Peyer's patch (tissue), 4 donors: ENCODE measurements around the gene DUSP28. TPM values are rescaled to one million over a fixed set of nuclear protein-coding genes. Genes with fewer than 3 reads are reported as not detected.

Source experiments
- DNase-seq, 3 donors: peaks; one replicate each; pipeline ENCODE4 v3.0.0-alpha.2; 2017 to 2019
- H3K27ac ChIP-seq, 4 donors: fragments of 200-600 bp; sonication (generic); one replicate each; pipeline ENCODE4 v1.5.1; 2016 to 2019
- H3K27me3 ChIP-seq, 2 donors: fragments of 200-600 bp; sonication (generic); one replicate each; pipeline ENCODE4 v1.5.1; 2019
- H3K36me3 ChIP-seq, 3 donors: fragments of 200-600 bp; sonication (generic); one replicate each; pipeline ENCODE4 v1.5.1; 2016 to 2019
- H3K4me1 ChIP-seq, 4 donors: fragments of 200-600 bp; sonication (generic); one replicate each; pipeline ENCODE4 v1.5.1; 2016 to 2019
- H3K4me3 ChIP-seq, 4 donors: fragments of 200-600 bp; sonication (generic); 1 replicate in 3 of 4; 2 replicates in 1 of 4; pipeline ENCODE4 v1.5.1; 2016 to 2019; ENCODE audit warnings: mild to moderate bottlenecking in 1 of 4
- H3K9me3 ChIP-seq, 4 donors: fragments of 200-600 bp; sonication (generic); one replicate each; pipeline ENCODE4 v1.5.1; 2016 to 2019; ENCODE audit warnings: mild to moderate bottlenecking in 1 of 4
- POLR2A ChIP-seq, 2 donors: fragments of 450-650 bp; IDR thresholded peaks; one replicate each; pipeline ENCODE4 v1.5.1; 2017; ENCODE audit warnings: antibody characterized with exemption in 2 of 2, mild to moderate bottlenecking in 2 of 2, moderate library complexity in 2 of 2
- total RNA-seq, 4 donors: library from RNA; depleted of rRNA; stranded (reverse); fragments of >200 nt; gene quantifications; one replicate each; pipeline ENCODE4 v1.1.0, GENCODE V29; 2016
- TF ChIP-seq, protein P1 (sequence below), 6 experiments: fragments of 450-650 bp in 4 of 6; fragments of 200-600 bp in 2 of 6; sonication (generic) in 1 of 6; IDR thresholded peaks; one replicate each; pipeline ENCODE4 v1.5.1; 2017 to 2019; ENCODE audit warnings: antibody characterized with exemption in 6 of 6, mild to moderate bottlenecking in 3 of 6, moderate library complexity in 1 of 6

DUSP28 gene
- total RNA-seq, 4 donors from 2014 or later = 4.2 to 10.1 (median 7.1) TPM

DNA sequence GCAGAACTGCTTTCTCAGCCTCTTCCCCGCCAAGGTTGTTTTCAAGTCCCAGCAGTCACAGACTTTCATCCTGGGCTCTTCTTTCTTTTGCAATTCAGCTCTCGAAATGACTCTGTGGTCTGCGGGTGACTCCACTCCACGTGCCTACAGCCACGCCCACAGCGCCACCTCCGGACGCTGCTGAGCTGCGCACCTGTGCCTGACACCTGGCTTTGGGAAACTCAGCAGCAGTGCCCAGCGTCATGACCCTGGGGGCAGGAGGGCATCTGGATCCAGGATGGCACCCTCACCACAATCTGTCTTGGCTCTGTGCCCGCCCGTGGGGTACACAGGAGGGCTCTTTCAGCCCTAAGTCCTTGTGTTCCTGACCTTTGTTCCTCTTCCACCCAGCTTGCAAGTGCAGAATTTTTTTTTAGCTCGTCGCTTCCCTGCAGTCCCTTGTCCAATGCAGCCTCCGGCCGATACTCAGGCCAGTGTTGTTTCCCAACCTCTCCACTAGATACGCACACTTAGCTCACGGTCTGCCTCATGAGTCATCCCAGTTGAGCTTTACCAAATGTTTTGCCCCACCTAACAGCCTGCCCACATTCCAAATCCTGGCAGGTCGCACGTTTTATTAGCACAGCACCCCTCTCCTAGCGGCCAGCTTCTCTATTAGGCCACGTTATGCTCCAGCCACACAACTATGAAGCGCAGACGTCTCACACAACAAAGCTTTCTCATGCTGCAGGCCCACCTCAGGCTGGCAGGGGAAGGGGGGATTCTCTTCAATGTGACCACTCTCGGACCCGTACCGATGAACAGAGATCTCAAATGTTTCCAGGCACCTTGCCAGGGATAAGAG lies 19.8 kb downstream of the DUSP28 start:
- Histone ChIP-seq H3K4me1 (peaks cover under 1 to 24% (median 6%) of the 10 kb centered on the region in 4 donors), H3K4me3 (no peak overlapping the region), H3K27ac (peak overlapping the region; percentile 34 to 59 (median 46)), H3K9me3 (no peaks in the 10 kb centered on the region), H3K36me3 (peaks cover 0 to 36% (median 0%) of the 10 kb centered on the region in 3 donors), H3K27me3 (no peaks in the 10 kb centered on the region)
- peak; percentile 78 to 91 (median 88) for DNase-seq
- no peak for TF ChIP-seq POLR2A (IDR thresholded peaks at IDR 0.05)
- TF ChIP-seq, protein P1, sequence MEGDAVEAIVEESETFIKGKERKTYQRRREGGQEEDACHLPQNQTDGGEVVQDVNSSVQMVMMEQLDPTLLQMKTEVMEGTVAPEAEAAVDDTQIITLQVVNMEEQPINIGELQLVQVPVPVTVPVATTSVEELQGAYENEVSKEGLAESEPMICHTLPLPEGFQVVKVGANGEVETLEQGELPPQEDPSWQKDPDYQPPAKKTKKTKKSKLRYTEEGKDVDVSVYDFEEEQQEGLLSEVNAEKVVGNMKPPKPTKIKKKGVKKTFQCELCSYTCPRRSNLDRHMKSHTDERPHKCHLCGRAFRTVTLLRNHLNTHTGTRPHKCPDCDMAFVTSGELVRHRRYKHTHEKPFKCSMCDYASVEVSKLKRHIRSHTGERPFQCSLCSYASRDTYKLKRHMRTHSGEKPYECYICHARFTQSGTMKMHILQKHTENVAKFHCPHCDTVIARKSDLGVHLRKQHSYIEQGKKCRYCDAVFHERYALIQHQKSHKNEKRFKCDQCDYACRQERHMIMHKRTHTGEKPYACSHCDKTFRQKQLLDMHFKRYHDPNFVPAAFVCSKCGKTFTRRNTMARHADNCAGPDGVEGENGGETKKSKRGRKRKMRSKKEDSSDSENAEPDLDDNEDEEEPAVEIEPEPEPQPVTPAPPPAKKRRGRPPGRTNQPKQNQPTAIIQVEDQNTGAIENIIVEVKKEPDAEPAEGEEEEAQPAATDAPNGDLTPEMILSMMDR (IDR thresholded peaks at IDR 0.05) = peak; percentile 55 to 76 (median 64)

DNA sequence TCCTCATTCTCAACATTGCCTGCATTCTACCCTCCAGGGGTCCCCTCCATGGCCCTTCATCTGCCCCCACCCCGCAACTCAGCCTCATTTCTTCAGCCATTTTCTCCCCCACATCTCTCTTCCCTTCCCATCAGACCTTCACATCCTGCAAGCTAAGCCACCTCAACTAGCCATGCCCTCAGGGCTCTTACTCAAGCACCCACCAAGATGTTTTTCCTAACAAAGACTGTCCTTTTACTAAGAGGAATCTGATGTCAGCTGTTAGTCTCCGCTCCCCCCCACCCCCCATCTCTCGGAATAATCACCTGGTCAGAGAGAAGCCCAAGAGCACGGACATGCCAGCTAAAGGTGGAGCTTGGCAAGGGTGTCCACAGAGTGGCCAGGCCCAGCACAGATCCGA lies 21.7 kb downstream of the DUSP28 start:
- Histone ChIP-seq H3K36me3 (peaks cover 0 to 17% (median 0%) of the 10 kb centered on the region in 3 donors), H3K4me1 (peaks cover 7 to 32% (median 12%) of the 10 kb centered on the region in 4 donors), H3K27ac (no peak overlapping the region), H3K9me3 (no peaks in the 10 kb centered on the region), H3K27me3 (no peaks in the 10 kb centered on the region), H3K4me3 (no peak overlapping the region)
- no peak for TF ChIP-seq POLR2A (IDR thresholded peaks at IDR 0.05)
- TF ChIP-seq, protein P1 (IDR thresholded peaks at IDR 0.05) = no peak
- no peak for DNase-seq

DNA sequence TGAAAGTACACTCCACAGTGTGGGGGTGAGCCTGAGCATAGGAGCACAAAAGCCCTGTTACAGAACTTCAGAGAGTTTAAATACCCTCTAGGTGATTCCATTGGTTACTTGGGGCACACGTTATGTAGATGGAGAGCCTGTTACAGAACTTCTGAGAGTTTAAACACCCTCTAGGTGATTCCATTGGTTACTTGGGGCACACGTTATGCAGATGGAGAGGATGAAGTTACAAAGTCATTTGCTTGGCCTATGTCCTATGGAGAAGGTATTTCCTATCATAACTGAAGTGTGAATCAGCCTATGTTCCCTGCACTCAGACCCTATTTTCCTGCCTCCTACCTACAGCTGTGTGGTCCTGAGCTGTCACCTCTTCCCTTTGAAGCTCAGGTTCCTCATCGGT lies 22.6 kb downstream of the DUSP28 start:
- no peak for DNase-seq
- no peak overlapping the region for H3K4me3 ChIP-seq
- TF ChIP-seq, protein P1 (IDR thresholded peaks at IDR 0.05) = no peak
- TF ChIP-seq POLR2A (IDR thresholded peaks at IDR 0.05) = no peak
- peaks cover 0 to 8% (median 0%) of the 10 kb centered on the region in 3 donors for H3K36me3 ChIP-seq
- peaks cover 14 to 38% (median 17%) of the 10 kb centered on the region in 4 donors for H3K4me1 ChIP-seq
- H3K27me3 ChIP-seq = no peaks in the 10 kb centered on the region
- no peaks in the 10 kb centered on the region for H3K9me3 ChIP-seq
- no peak overlapping the region for H3K27ac ChIP-seq

DNA sequence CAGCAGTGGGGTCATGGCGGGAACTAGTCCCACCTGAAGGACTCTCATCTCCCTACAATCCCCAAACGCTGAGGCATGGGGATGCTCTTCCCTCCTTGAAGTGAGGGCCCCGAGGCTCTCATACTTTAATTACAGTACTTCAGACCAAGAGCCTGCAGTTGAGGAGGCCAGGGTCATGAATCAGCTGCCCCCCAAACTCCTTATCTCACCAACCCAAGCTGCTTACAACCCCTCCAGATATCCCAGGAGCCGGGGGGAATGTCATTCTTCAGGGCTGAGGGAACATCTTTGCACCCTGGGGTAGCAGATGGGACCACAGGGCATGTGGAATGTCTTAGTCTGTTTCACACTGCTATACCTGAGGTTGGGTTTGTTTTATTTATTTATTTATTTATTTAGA lies 23.6 kb downstream of the DUSP28 start:
- no peak for DNase-seq
- Histone ChIP-seq H3K4me1 (peaks cover 15 to 46% (median 19%) of the 10 kb centered on the region in 4 donors), H3K27ac (peak overlapping the region in 1 of 4 donors; percentile 99)

DNA sequence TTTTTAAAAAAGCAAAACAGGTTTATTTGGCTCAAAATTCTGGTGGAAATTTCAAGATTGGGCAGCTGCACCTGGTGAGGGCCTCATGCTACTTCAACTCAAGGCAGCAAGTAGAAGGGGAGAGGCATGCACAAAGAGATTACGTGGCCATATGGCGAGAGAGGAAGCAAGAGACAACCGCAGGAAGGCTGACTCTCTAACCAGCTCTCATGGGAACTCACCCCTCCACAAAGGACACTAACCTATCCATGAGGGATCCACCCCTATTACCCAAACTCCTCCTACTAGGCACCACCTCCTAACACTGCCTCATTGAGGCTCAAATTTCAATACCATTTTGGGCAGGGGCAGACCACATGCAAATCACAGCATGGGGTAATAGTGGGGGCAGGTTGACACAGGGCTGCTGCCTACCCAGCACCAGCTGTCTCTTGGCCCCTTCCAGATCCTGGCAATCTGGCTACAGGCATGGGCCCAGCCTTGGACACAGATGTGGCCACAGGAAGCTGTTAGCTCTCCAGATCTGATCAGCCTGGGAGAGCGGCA lies 24.4 kb downstream of the DUSP28 start:
- Histone ChIP-seq H3K27me3 (no peaks in the 10 kb centered on the region), H3K27ac (peak overlapping the region in 3 of 4 donors; percentile 82 to 99 (median 87)), H3K4me1 (peaks cover 15 to 40% (median 18%) of the 10 kb centered on the region in 4 donors), H3K4me3 (peak overlapping the region in 3 of 4 donors; percentile 66 to 98 (median 76)), H3K9me3 (no peaks in the 10 kb centered on the region), H3K36me3 (peaks cover 0 to 3% (median 0%) of the 10 kb centered on the region in 3 donors)
- TF ChIP-seq, protein P1 (IDR thresholded peaks at IDR 0.05) = no peak
- no peak for TF ChIP-seq POLR2A (IDR thresholded peaks at IDR 0.05)
- peak in 2 of 3 donors; percentile 35 to 46 for DNase-seq

More for the DNA sequence above, 23.6 kb downstream of the DUSP28 start:
- no peak overlapping the region for H3K4me3 ChIP-seq
- no peaks in the 10 kb centered on the region for H3K9me3 ChIP-seq
- H3K36me3 ChIP-seq = no peaks in the 10 kb centered on the region
- H3K27me3 ChIP-seq = no peaks in the 10 kb centered on the region
- TF ChIP-seq, protein P1 (IDR thresholded peaks at IDR 0.05) = no peak
- TF ChIP-seq POLR2A (IDR thresholded peaks at IDR 0.05) = no peak
